Hair follicle dermal papilla cell (primary cell): ENCODE measurements around the gene IARS2. TPM values are rescaled to one million over a fixed set of nuclear protein-coding genes. Genes with fewer than 3 reads are reported as not detected.

Experiments used
- small RNA-seq: library from RNA; depleted of rRNA; stranded (forward); fragments of <200 nt; gene quantifications from one replicate; pipeline ENCODE3, GENCODE V24; 2012
- total RNA-seq: library from RNA; depleted of rRNA; stranded (reverse); fragments of >200 nt; gene quantifications from 2 replicates; pipeline ENCODE4 v1.2.3, GENCODE V29; 2012

IARS2 gene
- total RNA-seq, result 57.1 and 59.7 TPM in 2 replicates

DNA sequence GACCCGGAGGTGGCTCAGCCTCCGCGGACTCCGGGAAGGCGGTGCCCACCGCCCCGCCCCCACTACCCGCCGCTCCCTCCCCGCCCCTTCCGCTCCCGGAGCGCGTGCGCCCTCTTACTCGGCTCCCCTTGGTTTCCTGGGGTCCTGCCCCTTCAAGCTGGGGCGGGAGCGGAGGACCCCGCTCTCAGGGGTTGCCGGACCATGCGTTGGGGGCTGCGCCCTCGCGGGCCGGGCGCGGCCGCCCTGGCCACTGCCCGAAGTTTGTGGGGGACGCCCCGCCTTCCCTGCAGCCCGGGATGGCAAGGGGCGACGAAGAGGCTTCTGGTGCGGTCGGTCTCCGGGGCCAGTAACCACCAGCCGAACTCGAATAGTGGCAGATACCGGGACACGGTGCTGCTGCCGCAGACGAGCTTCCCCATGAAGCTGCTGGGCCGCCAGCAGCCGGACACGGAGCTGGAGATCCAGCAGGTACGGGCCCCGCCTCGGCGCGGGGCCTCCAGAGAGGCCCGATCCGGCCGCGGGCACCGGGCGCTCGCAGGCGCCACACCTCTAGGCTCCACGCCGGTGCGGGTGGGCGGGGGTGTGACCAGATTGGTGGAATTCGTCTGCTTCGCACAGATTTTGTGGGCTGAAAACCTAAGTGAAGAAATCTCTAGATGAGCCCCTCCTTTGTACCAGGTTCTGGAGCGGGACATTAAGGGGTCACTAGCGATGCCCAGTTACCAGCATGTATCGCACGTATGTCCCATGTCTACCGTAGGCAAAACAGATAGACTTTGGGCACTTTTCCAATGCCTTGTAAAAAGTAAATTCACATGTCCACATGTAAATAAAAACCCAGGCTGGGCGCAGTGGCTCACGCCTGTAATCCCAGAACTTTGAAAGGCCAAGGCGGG lies at the start of gene IARS2:
TSS of gene IARS2 (plus strand) at position 117 of the 896 bp plus-strand sequence. CDS start at position 202, 85 bp downstream.

DNA sequence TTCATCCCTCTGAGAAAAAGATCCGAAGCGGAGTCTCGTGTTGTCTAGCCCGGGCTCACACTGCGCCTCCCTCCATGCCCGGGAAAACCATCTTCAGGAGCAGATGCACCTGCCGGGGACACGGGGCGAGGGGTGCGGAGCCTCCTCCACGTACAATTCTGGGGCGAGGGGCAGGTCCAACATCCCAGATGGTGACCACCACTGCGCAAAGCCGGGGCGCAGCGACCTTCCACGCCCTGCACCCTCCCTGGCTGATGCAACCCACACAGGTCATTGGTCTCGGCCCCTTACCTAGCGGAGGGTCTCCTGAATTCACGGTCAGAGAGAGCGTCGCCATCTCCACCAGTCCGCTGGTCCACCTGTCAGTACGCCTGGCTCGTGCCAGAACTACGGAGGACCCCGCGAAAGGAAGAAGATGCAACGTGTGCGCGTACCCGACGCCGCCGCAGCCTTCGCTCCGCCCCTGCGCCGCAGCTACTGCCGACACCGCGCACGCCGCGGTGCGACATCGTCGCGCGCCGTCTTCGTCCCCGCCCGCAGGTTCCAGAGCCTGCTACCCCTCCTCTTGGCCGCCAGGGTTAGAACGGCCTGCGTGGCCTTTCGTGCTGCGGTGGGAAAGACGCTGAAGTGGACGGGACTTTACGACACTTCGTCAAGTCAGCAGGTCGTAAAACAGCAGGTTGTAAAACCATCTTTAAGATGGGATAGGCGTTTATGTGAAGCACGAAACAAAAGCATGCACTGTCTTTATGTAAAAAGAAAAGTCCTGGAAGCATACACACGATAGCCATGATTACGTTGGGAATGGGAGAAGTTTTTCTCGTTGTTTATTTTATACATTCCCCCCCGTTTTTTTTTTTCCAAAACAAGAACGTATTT lies 47.6 kb upstream of the IARS2 start, which contains the start of gene EPRS1:
TSS of gene EPRS1 (minus strand) at position 454 of the 879 bp plus-strand sequence. CDS start at position 337, 117 bp downstream.

DNA sequence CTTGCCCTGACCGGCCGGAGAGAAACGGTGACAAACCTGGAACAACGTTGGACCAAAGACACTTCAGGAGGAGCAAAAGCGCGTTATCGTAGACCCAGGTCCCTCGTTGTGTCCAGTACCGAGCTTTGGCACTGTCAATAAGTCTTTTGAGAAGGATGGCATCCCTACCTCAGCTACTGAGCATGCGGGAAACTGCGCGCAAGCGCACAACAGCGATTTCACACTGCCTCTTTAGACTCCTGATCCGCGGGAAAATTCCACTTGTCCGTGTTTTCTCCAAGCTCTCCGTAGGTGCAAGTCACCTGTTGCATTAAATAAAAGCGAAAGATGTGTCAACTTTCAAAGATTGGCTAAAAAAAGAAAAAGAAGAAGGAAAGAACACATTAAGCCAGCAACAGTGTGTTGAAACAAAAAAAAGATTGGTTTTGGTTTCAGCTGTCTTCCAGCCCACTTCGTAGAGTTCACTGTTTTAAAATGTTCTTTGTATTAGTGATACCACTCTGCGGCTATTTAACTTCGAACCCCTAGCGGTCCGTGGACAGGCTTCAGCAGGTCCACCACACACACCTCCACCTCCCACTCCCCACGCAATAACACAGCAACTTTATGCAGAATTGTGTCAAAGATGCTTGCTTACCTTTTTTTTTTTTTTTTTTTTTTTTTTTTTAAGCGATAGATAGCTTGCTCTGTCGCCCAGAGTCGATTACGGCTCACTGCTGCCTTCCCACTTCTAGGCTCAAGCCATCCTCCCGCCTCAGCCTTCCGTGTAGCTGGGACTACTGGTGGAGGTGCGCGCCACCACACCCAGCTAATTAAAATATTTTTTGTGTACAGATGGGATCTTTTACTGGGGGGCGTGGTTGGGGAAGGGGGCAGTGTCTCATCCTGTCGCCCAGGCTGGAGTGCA lies 4.0 kb upstream of the IARS2 start, which contains the start of gene BPNT1:
TSS of gene BPNT1 (minus strand) at position 139 of the 907 bp plus-strand sequence. CDS start 9,942 bp downstream, outside the sequence.

Small RNAs within 50 kb of the gene (small RNA-seq; reads per million reads assigned to genes)
- gene MIR194-1 (not detected), gene MIR215 (1.2 reads per million, percentile 25 among the genes with 10 or more reads in this experiment)

Other genes starting within 250 kb of the IARS2 start
- not detected in 2 replicates for gene SLC30A10, start 165.6 kb upstream of the IARS2 start, total RNA-seq
- 140 and 151 TPM in 2 replicates for gene EPRS1, start 47.6 kb upstream of the IARS2 start, total RNA-seq
- gene BPNT1, start 4.3 kb upstream of the IARS2 start, total RNA-seq, result 15.7 and 17.4 TPM in 2 replicates
- gene RAB3GAP2, start 178.3 kb downstream of the IARS2 start, total RNA-seq, result 39.7 and 47.2 TPM in 2 replicates